GM12891 (cell line): Measurements from ENCODE around the gene CDH18.

ENCODE experiments used
- POLR2A ChIP-seq: IDR thresholded peaks from 2 replicates; pipeline ENCODE4 v1.6.1; 2011; ENCODE audit warnings: low read depth, low read length, control low read depth
- POLR2AphosphoS5 ChIP-seq: IDR thresholded peaks from 2 replicates; pipeline ENCODE4 v1.6.1; 2011; ENCODE audit warnings: low read depth, low read length, control low read depth
- SPI1 ChIP-seq: IDR thresholded peaks from 2 replicates; pipeline ENCODE4 v1.6.1; 2011; ENCODE audit warnings: low read depth, low read length, control low read depth

DNA sequence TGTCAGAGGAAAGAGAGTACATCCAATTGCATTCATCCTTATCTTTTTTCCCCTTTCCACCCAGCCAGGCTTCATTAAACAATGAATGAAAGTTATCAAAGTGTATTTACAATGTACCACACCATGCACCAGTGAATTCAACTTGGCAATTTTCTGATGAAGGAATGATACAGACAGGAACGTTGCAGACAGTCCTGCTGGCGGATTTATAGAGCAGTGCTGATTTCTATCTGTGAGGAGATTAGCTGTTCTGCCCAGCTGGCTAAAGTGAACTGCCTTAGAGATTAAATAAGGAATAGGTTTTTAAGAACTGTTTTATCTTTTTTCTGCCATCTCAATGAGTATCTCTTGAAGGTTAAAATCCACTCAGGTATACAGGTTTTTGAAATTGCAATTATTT lies 403.9 kb downstream of the CDH18 start:
- TF ChIP-seq SPI1 = no peak
- TF ChIP-seq POLR2A = no peak
- TF ChIP-seq POLR2AphosphoS5 = no peak
